Stimulated activated CD4-positive, alpha-beta T cell treated with anti-CD3 and anti-CD28 coated beads, Interleukin-12 subunit alpha, Interleukin-12 subunit beta, amount 100 ng/mL, for 48 hours (primary cell): Measurements from ENCODE around the gene ABHD10.

Source experiments
- DNase-seq, 3 donors: peaks; one replicate each; pipeline ENCODE4 v3.0.0-alpha.2; 2020; ENCODE audit warnings: low read depth in 2 of 3, low spot score in 1 of 3

ABHD10 gene

DNA sequence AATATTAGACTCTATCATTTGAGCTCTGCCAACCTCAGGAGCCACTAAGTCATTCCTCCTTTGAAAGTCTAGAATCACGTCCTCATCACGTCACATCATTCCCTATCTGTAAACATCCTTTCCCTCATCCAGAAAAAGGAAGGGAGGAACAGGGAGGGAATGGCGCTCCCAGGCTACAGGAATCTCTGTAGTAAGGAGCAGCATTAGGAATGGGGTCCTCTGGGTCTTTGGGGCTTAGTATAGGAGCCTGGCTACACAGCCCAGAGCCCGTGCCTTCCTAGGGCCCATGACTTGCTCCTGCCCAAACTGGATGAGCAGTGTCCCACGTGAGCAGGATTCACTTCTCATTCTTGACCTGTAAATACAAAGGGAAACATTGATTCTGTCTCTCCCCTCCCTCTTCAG lies 21.5 kb downstream of the ABHD10 start:
- DNase-seq: no peak

DNA sequence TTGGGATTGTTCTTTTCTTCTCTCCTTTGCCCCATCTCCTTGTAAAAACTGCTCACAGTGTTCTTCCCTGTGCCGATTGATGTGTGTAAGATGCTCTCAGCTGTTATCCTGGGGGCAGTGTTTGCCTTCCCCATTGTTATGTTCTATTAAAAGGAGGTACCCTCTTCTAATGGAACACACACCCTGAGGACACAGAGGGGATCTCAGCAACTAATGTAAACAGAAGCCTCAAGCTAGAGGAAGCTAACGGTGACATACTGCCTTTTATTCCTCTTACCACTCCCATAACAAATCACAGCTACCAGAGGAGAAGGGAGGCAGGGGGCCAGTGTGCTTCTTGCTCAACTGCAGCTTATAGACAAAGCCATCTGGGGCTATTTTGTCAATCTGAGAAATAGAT lies 22.1 kb downstream of the ABHD10 start:
- no peak for DNase-seq

DNA sequence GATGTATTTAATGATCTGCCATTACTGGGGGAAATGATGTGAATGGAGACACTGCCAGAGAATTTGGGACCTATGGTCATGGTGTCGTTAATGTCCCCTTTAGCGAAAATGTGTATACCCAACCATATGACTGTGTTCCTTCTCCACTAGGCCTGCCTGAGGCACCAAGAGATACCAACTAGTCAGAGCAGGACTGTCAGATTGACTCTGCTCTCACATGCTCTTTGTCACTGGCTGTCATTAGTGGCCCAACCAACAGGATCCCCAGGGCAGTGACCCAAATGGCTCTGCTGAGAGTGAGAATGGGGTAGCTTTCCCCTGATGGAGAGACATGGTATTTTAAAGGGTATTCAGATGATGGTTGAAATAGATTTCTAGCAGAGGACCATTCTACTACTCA lies 22.7 kb downstream of the ABHD10 start:
- no peak for DNase-seq

DNA sequence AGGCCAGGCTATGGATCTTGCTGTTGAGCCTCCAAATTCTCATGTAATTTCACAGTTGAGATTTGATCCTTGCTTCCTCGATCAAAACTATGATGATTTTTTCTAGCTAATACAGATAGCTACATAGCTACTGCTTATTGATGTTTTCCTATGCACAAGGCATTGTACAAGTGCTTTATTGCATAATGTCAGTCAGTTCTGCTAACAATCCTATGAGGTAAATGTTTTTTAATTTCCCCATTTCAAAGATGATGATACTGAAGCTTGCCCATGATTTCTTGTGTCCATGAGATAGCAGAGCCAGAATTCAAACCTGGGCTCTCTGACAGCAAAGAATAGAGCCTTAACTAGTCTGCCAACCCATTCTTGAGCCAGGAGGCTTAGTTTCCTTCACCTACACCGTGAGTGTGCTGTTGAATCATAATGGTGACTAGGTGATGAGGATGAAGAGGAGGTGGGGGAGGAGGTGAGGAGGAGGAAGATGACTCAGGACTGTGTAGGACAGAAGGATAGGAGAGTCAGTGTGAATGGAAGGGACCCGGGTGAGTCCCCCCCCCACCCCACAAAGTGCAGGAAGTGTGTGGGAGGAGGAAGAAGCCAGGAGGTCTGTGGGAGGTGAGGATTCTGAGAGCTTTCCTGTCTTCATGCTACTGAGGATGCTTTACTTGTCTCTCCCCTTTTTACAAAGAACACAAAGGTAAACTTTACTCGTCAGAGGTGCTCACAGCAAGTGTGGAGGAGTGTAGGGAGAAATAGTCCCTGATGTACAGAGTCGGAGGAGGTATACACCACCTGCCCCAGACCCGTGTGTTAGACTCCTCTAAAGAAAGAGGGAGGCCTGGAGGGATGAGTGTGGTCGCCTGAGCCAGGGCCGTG lies 23.5 kb downstream of the ABHD10 start:
- peak in 2 of 3 donors; percentile 14 to 50 for DNase-seq

DNA sequence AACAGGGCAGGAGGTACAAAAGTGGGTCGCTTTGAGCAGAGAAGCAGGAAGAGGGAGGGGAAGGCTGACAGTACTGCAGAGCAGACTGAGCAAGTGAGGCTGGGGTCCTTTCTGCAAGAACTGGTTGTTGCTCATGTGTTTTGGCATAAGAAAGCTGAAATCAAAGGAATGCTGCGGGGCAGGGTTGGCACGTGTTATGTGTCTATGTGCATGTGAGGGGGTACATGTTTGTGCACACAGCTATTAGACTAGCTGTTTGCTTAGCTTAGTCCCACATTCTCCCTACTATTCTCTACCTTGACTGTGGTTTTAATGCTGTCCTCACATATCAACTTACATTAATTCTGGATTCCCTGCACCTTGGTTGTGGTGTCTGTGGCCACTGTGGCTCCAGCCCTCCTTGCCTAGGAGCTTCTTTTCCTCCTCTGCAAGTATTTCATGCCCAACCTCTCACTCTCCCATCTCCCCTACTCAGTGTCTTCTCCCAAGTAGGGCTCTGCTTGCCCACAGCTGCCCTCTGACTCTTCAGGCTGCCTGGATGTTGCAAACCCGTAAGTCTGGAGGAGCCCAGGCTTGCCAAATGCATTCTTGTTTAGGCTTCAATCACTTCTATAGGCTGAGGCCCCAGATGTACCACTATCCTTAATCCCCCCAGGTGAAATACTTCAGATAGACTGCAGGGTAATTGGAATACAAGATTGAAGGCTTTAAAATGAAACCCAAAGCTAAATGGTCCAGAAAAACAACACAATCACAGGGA lies 24.7 kb downstream of the ABHD10 start:
- no peak for DNase-seq

DNA sequence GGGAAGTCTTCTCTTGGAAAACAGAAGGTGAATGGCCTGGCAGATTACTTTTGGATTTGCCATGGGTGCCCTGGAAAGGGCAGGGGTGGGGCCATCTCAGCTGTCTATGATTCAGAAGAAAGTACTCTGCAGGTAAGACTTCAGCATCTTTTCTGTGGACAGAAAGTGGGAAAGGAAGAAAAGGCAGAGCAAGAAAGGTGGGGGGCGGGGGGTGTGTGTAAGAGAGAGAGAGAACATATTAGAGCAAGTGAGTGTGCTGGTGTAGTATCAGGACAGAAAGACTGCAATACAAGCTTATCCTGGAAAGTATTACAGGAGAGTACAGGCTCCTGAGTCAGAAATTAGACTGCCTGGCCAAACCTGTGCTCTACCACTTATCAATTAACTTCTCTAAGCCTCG lies 25.4 kb downstream of the ABHD10 start:
- DNase-seq: no peak

DNA sequence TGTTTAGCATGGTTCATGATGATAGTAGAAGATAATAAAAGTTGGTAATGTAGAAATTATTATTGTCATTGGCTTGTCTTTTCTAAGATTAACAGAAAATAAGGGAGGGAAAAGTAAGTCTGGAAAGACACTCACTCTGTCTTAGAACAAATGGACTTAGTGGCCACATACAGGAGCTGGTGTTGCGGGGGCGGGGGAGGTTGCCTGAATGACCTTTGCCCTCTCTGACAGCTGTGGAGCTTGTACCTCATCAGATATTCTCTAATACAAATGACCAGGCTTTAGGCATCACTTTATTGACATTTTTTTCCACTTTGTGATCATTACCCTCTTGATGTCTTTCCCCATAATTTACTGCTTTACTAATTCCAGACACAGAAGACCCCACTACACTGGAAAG lies 25.8 kb downstream of the ABHD10 start:
- no peak for DNase-seq

DNA sequence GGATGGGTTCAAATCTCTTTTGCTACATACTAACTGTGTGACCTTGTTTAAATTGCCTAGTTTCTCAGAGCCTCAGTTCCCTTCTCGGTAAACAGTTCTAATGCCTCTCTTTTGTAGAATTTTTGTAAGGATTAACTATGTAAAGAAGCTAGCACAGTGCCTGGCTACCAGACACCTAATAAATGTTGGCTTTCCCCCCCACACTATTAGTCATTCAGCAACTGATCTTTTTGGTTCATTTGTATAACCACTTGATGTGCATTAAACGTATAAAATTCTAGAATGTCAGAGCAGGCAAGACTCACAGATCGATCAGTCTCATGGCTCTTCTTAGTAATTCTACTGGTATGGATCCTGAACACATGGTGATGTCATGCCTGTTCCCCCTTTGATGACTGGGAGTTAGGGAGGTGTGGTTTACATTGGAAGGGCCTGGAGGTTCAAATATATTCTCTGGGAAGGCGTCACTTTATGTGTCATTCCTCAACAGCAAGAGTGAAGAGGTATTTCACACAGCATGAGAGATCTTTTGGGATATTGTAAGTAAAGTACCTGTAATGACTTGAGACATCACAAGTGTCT lies 26.4 kb downstream of the ABHD10 start:
- no peak for DNase-seq

DNA sequence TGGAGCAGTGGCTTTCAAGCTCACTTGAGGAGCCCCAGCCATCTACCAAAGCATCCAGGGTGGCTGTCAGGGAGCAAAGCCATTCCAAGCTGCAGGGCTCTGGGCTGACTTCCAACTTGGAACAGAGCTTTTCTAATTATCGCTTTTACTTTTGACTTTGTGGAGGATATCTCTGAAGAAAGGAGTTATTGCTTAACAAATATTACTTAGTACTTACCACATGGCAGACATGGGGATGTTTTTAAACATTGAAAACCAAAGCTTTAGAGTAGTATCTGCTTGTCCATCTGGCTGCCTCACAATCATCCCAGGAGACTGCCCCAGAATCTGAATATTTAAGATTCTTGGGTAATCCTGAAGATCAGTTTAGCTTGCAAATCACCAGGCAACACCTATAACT lies 28.8 kb downstream of the ABHD10 start:
- no peak for DNase-seq

DNA sequence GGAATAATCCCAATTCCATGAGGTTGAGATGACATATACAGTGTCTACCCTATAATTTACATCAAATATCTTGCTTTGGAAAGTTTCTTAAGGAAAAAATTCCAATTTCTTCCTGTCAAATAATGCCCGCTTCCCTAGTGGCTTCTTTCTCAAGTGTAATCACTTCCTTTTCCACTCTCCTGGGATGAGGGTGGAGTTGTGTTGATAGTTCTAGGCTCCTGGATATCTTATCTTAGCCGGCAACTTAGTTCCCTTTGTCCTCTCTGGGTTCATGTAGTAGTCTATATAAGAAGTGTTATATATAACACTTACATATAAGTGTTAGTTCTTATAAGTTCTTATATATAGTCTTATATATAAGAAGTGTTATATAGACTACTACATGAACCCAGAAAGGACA lies 30.8 kb downstream of the ABHD10 start:
- DNase-seq: no peak

DNA sequence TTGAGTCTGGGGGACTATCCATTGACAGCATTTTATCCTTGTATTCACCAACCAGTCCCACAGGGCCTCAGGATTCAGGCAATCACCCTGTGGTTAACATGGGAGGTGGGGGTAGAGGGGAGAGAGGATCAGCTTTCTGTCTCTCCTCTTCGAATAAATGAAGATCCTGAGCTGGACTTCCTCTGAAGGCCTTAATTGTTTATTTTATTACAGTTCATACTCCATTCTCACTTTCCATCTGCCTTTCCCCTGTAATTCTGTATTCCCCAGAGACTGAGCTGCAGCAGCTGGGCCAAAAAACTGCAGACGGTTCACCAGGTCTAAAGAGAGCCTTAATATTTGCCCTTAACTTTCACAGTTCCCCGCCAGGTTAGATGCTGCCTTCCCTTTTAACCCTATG lies 31.8 kb downstream of the ABHD10 start:
- no peak for DNase-seq

DNA sequence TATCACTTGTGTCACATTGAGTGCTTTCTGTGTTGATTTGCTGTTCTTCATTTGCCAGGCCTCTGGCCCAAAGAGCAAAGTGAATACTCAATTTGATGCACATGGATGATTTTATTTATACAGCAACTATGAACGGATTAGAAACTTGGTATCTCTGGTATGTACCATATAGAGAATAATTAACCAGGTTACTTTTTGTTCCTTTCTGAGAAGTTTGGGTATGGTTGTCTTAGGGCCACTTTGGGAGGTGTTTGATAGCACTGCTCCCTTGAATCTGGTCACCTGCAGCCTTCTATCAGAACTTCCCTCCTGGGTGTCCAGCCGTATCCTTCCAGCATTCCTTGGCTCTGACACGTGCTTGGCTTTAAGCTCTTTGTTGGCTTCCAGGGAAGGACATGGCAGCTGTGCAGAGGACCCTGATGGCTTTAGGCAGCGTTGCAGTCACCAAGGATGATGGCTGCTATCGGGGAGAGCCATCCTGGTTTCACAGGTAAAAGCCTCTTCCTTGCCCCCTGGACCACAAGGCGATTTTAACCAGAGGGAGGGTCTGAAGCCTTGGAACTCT lies 32.6 kb downstream of the ABHD10 start:
- DNase-seq: no peak

DNA sequence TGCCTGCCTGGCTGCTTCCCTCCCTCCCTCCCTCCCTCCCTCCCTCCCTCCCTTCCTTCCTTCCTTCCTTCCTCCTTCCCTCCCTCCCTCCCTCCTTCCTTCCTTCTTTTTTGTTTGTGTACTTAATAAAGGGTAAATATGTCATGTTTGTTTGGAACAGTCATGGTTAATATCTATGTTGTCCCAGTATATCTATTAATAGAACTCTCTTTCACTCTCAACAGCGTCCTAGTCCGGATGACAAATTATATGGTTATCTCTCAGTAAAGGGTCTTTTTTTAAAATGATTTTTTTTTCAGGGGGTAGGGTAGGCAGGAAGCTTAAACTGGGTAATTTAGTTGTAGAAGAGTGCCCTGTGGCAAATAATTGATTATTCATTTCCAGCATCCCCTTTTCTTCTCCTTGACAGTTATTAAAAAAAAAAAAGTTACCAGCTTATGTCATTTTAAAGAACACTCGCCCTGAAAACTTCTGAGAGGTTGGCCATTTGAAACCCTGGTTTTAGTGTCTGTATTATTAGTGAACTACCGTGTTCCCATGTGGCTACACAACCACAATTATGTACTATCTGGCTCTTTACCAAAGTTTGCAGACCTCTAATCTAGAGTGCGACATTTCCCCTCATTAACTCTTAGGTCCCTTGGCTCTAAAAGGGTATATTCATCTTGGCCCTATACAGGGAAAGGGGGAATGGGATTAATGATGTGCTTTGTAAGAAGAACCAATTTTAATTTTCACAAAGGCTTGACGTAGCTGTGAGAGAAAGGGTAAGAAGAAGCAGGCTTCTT lies 33.6 kb downstream of the ABHD10 start:
- no peak for DNase-seq

DNA sequence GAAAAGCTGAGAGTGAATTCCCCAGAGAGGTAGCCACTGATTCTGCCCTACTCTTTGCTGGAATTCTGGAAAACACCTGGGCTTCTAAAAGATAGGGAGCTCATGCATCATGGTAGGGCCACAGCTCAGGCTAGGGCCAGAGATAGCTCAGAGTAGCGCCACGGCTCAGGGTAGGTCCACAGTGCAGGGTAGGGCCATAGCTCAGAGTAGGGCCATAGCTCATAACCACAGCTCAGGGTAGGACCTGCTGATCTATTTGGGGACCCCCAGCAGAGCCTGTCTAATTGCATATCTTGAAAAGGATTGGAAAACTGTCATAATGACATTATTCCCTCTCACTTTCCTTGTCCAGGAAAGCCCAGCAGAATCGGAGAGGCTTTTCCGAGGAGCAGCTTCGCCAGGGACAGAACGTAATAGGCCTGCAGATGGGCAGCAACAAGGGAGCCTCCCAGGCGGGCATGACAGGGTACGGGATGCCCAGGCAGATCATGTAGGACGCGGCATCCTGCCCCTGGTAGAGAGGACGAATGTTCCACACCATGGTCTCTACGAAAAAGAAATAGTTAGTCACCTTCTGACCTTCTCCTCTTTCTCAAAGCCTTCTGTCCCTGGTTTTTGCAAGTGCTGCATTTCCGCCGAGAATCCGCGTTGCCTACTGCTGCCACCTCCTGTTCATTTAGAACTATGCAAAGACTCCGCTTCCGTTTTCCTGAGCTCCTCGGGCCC lies 34.4 kb downstream of the ABHD10 start:
- peak; percentile 46 to 67 (median 46) for DNase-seq

DNA sequence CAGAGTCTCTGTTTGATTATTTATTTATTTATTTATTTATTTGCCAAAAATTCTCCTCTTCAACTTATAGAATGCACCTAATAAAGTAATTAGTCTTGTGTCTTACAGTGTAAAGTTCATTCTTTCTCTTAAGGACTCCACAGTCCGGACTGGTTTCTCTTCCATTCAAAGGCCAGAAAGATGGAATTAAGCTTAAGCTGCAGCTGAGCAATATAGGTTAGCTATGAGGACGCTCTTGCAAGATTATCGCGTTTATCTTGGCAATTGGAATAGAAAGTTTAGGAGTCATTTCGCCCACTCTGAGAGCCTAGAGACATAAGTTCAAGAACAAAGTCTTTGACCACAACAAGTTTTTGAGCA lies 34.9 kb downstream of the ABHD10 start:
- DNase-seq: no peak

DNA sequence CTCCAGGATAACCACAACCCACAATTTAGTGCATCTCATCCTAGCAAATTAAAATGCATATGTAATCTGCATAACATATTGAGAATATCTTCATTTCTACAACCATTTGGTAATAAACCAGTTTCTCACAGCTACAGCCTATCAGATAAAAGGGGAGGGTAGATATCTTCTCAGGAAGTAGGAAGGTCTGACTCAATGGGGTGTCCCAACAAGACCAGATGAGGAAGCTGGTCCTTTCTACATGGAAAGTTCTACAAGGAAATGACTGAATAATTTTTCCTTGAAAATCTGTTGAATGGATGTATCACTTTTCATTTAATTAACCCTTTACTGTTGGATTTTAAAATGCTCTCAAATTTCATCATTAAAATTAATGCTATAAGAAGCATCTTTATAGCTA lies 38.3 kb downstream of the ABHD10 start:
- no peak for DNase-seq

DNA sequence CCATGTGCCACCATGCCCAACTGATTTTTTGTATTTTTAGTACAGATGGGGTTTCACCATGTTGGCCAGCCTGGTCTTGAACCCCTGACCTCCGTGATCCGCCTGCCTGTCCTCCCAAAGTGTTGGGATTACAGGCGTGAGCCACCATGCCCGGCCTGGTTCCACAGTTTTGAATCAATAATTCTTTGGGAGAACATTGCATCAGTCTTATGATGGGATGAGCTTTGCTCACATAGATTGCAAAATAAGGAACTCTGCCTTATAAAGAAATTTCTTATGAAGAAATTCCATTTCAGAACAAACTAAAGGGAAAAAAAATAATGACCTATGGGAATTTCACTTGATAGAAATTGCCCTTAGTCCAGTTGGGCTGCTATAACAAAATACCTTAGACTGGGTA lies 39.9 kb downstream of the ABHD10 start:
- no peak for DNase-seq

DNA sequence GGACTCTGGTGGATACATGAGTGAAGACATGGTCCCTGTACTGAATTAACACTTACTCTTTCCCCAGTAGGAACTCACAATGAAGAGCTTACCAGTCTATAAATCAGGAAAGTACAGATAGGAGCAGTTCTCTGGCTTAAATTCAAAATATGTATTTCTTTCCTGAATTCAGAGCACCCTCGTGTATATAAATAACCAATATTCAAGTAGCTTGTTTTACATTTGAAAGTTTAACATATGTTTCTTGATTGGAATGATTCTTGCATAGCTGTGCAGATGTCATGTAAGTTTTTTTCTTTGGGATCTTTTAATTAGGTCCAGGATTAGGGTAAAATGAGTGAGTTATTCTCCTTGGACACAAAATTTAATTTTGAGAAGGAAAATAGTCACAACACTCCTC lies 40.9 kb downstream of the ABHD10 start:
- DNase-seq: no peak

DNA sequence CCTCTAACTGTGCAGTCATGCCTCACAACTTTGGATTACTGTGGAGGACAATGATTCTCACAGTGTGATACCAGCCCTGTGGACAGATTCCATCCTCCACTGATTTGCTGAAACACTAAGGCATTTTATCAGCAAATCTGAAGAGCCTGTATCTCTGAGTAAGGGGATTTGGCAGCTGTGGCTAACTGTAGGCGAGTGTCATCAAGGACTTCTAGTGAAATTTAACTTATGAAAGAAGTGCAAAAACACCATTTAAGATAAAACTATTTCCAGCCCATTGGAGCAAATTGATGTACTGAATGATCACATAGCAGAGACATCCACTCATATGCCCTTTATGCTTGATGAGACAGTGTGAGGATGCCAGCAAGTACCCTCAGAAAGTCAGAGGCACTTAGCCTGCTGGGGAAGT lies 41.9 kb downstream of the ABHD10 start:
- no peak for DNase-seq

DNA sequence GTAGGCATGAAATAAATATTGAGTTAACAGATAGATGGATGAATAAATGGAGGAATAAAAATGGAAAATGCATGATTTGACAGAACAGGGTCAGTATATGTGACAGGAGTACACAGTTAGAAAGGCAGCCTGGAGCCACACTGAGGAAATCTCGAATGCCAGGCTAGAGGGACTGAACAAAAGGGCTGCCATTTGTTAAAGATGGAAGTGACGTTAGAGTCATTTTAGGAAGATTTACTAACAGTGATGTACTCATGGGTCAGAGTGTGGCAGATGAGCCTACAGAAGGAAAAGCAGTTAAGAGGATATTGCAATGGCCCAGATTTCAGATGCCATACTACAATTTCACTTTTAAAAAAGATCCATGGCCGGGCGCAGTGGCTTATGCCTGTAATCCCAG lies 48.3 kb downstream of the ABHD10 start:
- DNase-seq: no peak
